K562 (cell line): ENCODE data around the gene GPRASP1. TPM values are rescaled to one million over a fixed set of nuclear protein-coding genes. Genes with fewer than 3 reads are reported as not detected.

Experiments used
- ATAC-seq: fragments of 200-7000 bp; cut with Tn5 transposase; 3 replicates; pipeline ENCODE4 v1.9.1; 2020; ENCODE audit warnings: moderate library complexity
- BruUV-seq: library from RNA; stranded (reverse); fragments of 400-500 nt; replicated peaks from 2 replicates; lab custom pipeline; 2021; lab: Mats Ljungman, UMichigan
- CTCF ChIA-PET: fragments of 300-600 bp; formaldehyde crosslinking; extraction: SDS; loops from one replicate; lab custom pipeline; 2021; ENCODE audit warnings: low intra/inter-chr PET ratio; lab: Yijun Ruan, JAX
- POLR2A ChIA-PET: fragments of 300-600, 350-650 bp; sonication (Branson Sonifier 250); formaldehyde crosslinking; extraction: SDS; loops from one replicate; lab custom pipeline; 2021; ENCODE audit warnings: antibody characterized with exemption, inconsistent platforms; lab: Yijun Ruan, JAX
- DNase-seq, 4 experiments: peaks; one replicate each; pipeline versions ENCODE4 v3.0.0 to v3.0.0-alpha.2; 2011 to 2018; ENCODE audit warnings: low spot score in 3 of 4, mixed read lengths in 3 of 4; ENCODE audit errors: extremely low read depth in 1 of 4
- FAIRE-seq: peaks from 2 replicates; lab custom pipeline; 2011; peaks lifted over from hg19 to GRCh38; lab: Jason Lieb, UNC
- H2AFZ ChIP-seq: 2 replicates; pipeline ENCODE4 v1.6.0; 2011; ENCODE audit warnings: low read depth, low read length, control low read depth, inconsistent platforms
- H3K27ac ChIP-seq: fragments of 200-600 bp; 3 replicates; pipeline ENCODE4 v1.8.0; 2011; ENCODE audit warnings: low read depth, mild to moderate bottlenecking, control low read depth, inconsistent platforms, low read length, moderate library complexity, mixed read lengths; ENCODE audit errors: extremely low read depth
- H3K27me3 ChIP-seq, 2 experiments: fragments of 300-600 bp in 1 of 2; 2 replicates in 1 of 2; 3 replicates in 1 of 2; pipeline versions ENCODE4 v1.6.0 to v1.8.0; 2011; ENCODE audit warnings: inconsistent platforms in 2 of 2, low read length in 2 of 2, mild to moderate bottlenecking in 1 of 2, mixed read lengths in 1 of 2, moderate library complexity in 1 of 2; ENCODE audit not compliant: control insufficient read depth in 2 of 2, insufficient read depth in 2 of 2
- H3K36me3 ChIP-seq: fragments of 300-600 bp; 3 replicates; pipeline ENCODE4 v1.8.0; 2011; ENCODE audit warnings: mild to moderate bottlenecking, low read length, inconsistent platforms; ENCODE audit not compliant: control insufficient read depth, insufficient read depth
- H3K4me1 ChIP-seq, 2 experiments: fragments of 200-600 bp in 1 of 2; replicated peaks in 1 of 2; 2 replicates in 1 of 2; 3 replicates in 1 of 2; pipeline versions ENCODE4 v1.5.1 to v1.8.0; 2011; ENCODE audit warnings: inconsistent platforms in 2 of 2, low read length in 2 of 2, mild to moderate bottlenecking in 1 of 2, mixed read lengths in 1 of 2, moderate library complexity in 1 of 2; ENCODE audit not compliant: control insufficient read depth in 2 of 2, insufficient read depth in 2 of 2
- H3K4me2 ChIP-seq: 2 replicates; pipeline ENCODE4 v1.6.1; 2011; ENCODE audit warnings: low read length, control low read depth, inconsistent platforms, mixed read lengths; ENCODE audit not compliant: insufficient read depth
- H3K4me3 ChIP-seq: fragments of 200-600 bp; sonication (generic), shearing (Covaris generic); 2 replicates; pipeline ENCODE4 v1.5.1; 2016; ENCODE audit warnings: control low read depth, inconsistent platforms
- H3K79me2 ChIP-seq: fragments of 200-600 bp; 3 replicates; pipeline ENCODE4 v1.8.0; 2011; ENCODE audit warnings: low read length, inconsistent platforms; ENCODE audit not compliant: control insufficient read depth, insufficient read depth
- H3K9ac ChIP-seq, 2 experiments: 2 replicates each; pipeline versions ENCODE4 v1.6.0 to v1.6.1; 2011; ENCODE audit warnings: low read depth in 2 of 2, low read length in 2 of 2, control low read depth in 1 of 2, inconsistent platforms in 1 of 2, mild to moderate bottlenecking in 1 of 2, mixed read lengths in 1 of 2; ENCODE audit not compliant: insufficient read depth in 1 of 2
- H3K9me1 ChIP-seq: one replicate; pipeline ENCODE4 v1.6.0; 2011; ENCODE audit warnings: inconsistent platforms, mild to moderate bottlenecking, low read length, moderate library complexity; ENCODE audit not compliant: control insufficient read depth, insufficient read depth
- H3K9me3 ChIP-seq: replicated peaks from 2 replicates; pipeline ENCODE4 v1.5.1; 2011; ENCODE audit warnings: low read depth, low read length, inconsistent platforms; ENCODE audit not compliant: control insufficient read depth, insufficient read depth
- H4K20me1 ChIP-seq: replicated peaks from 2 replicates; pipeline ENCODE4 v1.6.1; 2011; ENCODE audit warnings: low read length, inconsistent platforms, mixed read lengths; ENCODE audit not compliant: control insufficient read depth, insufficient read depth
- ATF1 ChIP-seq, 2 experiments: fragments of 450-650 bp in 1 of 2; IDR thresholded peaks; 2 replicates each; pipeline ENCODE4 v1.6.1; 2016; ENCODE audit warnings: missing compliant biosample characterization in 1 of 2, missing genetic modification characterization in 1 of 2
- ATF7 ChIP-seq: fragments of 450-650 bp; IDR thresholded peaks from 2 replicates; pipeline ENCODE4 v1.7.1; 2014; ENCODE audit warnings: mild to moderate bottlenecking, moderate library complexity
- CREM ChIP-seq: IDR thresholded peaks from 2 replicates; pipeline ENCODE4 v1.6.1; 2014; ENCODE audit warnings: antibody characterized with exemption, low read depth
- GTF2A2 ChIP-seq: IDR thresholded peaks from 2 replicates; pipeline ENCODE4 v1.6.1; 2016; ENCODE audit warnings: mild to moderate bottlenecking, missing genetic modification characterization, missing compliant biosample characterization
- PRMT5 ChIP-seq: sonication (generic); formaldehyde crosslinking; IDR thresholded peaks from 2 replicates; pipeline ENCODE4 v1.5.0; 2020; ENCODE audit warnings: missing genetic modification reagents
- RBM22 ChIP-seq: fragments of 200-400 bp; formaldehyde crosslinking; IDR thresholded peaks from 2 replicates; pipeline ENCODE4 v1.6.1; 2018; ENCODE audit warnings: low read length, low read depth; ENCODE audit not compliant: poor library complexity, severe bottlenecking
- XRCC3 ChIP-seq: fragments of 450-650 bp; IDR thresholded peaks from 2 replicates; pipeline ENCODE4 v1.6.1; 2017; ENCODE audit warnings: mild to moderate bottlenecking, moderate library complexity
- ZFP1 ChIP-seq: fragments of 450-650 bp; formaldehyde crosslinking; IDR thresholded peaks from 2 replicates; pipeline ENCODE4 v1.4.0; 2020; ENCODE audit warnings: mild to moderate bottlenecking, mixed read lengths
- WGBS: fragments of 100-300 bp; shearing (Covaris generic); methylation state at CpG from one replicate; pipeline ENCODE4 v1.1.6; 2016; ENCODE audit warnings: low coverage, mixed read lengths; ENCODE audit not compliant: insufficient coverage; ENCODE audit errors: missing lambda C conversion rate; 5-methylcytosine and 5-hydroxymethylcytosine counted together
- in situ Hi-C: fragments of 300-500 bp; cut with MboI; formaldehyde crosslinking; loops from 4 replicates; pipeline ENCODE4 v1.15.0; 2018; ENCODE audit warnings: inconsistent platforms, mixed read lengths
- intact Hi-C: fragments of 100-400 bp; cut with micrococcal nuclease; formaldehyde crosslinking; loops from 2 replicates; pipeline ENCODE4 v1.14.2; 2022
- polyA plus RNA-seq, 8 experiments: library from polyadenylated mRNA; depleted of rRNA in 4 of 8; stranded (reverse) in 5 of 8; unstranded in 3 of 8; fragments of >200 nt; fragmentation: Nextera tagmentation in 2 of 8; fragmentation: Illumina TruSeq in 1 of 8; extraction: Ambion mirVana in 2 of 8; extraction: Trizol in 1 of 8; gene quantifications; 2 replicates each; pipeline versions ENCODE4 v1.2.1 to v1.2.3, GENCODE V29; 2011 to 2014; ENCODE audit warnings: inconsistent platforms in 1 of 8, missing spikeins in 1 of 8
- total RNA-seq, 7 experiments: library from RNA; depleted of rRNA in 6 of 7; stranded (reverse); fragments of >200 nt in 6 of 7; fragmentation: Illumina TruSeq in 2 of 7; extraction: Trizol in 2 of 7; gene quantifications; 2 replicates each; pipeline versions ENCODE4 v1.2.1 to v1.2.3, GENCODE V29; 2011 to 2021; ENCODE audit warnings: low replicate concordance in 1 of 7
- TF ChIP-seq, protein P1 (sequence below), 3 experiments: IDR thresholded peaks in 2 of 3; conservative IDR thresholded peaks in 1 of 3; 2 replicates each; pipeline ENCODE4 v1.5.1; 2011 to 2012; ENCODE audit warnings: low read length in 3 of 3, mild to moderate bottlenecking in 3 of 3, control low read depth in 2 of 3, improper control_type of control experiment in 1 of 3, inconsistent platforms in 1 of 3, low read depth in 1 of 3, mixed read lengths in 1 of 3, moderate library complexity in 1 of 3; ENCODE audit not compliant: insufficient read depth in 2 of 3

GPRASP1 gene
- total and polyA plus RNA-seq, 9 of the 15 experiments (the other 6 are each of a cell fraction or from before 2014, with no cell fraction given) = 0.01 to 0.94 (median 0.23) TPM

DNA sequence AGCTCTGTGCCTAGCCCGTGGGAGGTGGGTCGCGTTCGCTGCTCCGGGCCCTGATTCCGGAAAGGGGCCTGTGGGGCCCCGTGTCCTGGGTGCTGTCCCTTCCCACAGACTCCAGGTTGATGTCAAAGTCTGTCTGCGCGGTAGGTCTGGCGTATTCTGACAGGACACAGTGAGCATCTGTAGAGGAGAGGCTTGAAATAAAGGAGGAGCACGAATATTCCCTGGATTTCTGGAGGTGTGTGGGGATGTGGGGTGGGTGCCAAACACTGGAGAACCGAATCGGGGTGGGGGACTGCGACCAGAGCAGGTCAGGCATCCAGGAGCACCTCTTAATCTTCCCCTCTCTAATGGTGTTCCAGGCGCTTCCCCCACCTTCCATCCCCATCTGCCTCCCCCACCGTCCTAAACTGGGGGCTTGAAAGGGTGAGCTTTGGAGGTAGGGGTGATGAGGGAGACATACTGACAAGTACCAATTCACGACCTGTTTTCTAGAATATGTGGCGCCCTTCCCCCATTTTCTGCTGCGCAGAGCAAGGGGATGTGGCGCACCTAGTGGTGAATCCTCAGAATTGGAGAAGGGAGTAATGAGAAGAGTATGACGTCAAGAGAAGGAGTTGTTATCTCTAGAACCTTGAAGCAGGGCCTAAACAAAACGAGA lies 877 bp downstream of the GPRASP1 start:
- in situ Hi-C loops = no loop called here

More for the DNA sequence above, 877 bp downstream of the GPRASP1 start:
- Histone ChIP-seq H3K4me1 (no peaks in the 10 kb centered on the region), H3K9me1 (no peaks in the 10 kb centered on the region), H3K36me3 (no peaks in the 10 kb centered on the region), H3K4me3 (no peak overlapping the region), H3K27me3 (0 out of 5 replicates have a peak, but pooled peaks cover 0 to 4% of the 10 kb centered on the region in 2 experiments), H3K4me2 (no peak overlapping the region), H3K79me2 (no peaks in the 10 kb centered on the region), H2AFZ (no peak overlapping the region), H3K9ac (no peak overlapping the region), H3K27ac (no peak overlapping the region), H3K9me3 (no peaks in the 10 kb centered on the region), H4K20me1 (no peaks in the 10 kb centered on the region)
- DNase-seq (peak in 1 of 4 experiments; percentile 8), ATAC-seq (peak; percentile 67), FAIRE-seq (no peak)
- TF ChIP-seq GTF2A2 (tag) = no peak
- TF ChIP-seq ZFP1 (CRISPR knock-in tag) = no peak
- TF ChIP-seq, protein P1, sequence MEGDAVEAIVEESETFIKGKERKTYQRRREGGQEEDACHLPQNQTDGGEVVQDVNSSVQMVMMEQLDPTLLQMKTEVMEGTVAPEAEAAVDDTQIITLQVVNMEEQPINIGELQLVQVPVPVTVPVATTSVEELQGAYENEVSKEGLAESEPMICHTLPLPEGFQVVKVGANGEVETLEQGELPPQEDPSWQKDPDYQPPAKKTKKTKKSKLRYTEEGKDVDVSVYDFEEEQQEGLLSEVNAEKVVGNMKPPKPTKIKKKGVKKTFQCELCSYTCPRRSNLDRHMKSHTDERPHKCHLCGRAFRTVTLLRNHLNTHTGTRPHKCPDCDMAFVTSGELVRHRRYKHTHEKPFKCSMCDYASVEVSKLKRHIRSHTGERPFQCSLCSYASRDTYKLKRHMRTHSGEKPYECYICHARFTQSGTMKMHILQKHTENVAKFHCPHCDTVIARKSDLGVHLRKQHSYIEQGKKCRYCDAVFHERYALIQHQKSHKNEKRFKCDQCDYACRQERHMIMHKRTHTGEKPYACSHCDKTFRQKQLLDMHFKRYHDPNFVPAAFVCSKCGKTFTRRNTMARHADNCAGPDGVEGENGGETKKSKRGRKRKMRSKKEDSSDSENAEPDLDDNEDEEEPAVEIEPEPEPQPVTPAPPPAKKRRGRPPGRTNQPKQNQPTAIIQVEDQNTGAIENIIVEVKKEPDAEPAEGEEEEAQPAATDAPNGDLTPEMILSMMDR (IDR thresholded peaks at IDR 0.05 in 2 of 3, conservative IDR thresholded peaks at IDR 0.05 in 1 of 3; ENCODE audit: insufficient read depth in 2 of 3, low read depth in 1 of 3, low read length in 3 of 3) = peak; percentile 20 to 36 (median 28); a peak in 3 of 6 replicates
- 0 out of 2 replicates have a peak, but pooled peaks have one; percentile 17 for TF ChIP-seq ATF7
- no peak for TF ChIP-seq RBM22
- TF ChIP-seq PRMT5 (CRISPR knock-in tag) = no peak
- TF ChIP-seq ATF1 (CRISPR knock-in tag; IDR thresholded peaks at IDR 0.05) = no peak
- 0 out of 2 replicates have a peak, but pooled peaks have one; percentile 18 for TF ChIP-seq ATF1 (tag; IDR thresholded peaks at IDR 0.05)
- 0 out of 2 replicates have a peak, but pooled peaks have one; percentile 24 for TF ChIP-seq CREM
- no peak for TF ChIP-seq XRCC3
- POLR2A ChIA-PET = no interaction called here
- no TSS peak for BruUV-seq
- CTCF ChIA-PET = no interaction called here
- 64% methylated on average over 10 of the region's 22 CpGs for WGBS
- intact Hi-C loops = no loop called here
